ENCODE measurements around the gene VPS13D. TPM values are rescaled to one million over a fixed set of nuclear protein-coding genes. Genes with fewer than 3 reads are reported as not detected.

The VPS13D gene
- total RNA-seq, 1 experiment from 2014 or later, result 20.2 TPM

DNA sequence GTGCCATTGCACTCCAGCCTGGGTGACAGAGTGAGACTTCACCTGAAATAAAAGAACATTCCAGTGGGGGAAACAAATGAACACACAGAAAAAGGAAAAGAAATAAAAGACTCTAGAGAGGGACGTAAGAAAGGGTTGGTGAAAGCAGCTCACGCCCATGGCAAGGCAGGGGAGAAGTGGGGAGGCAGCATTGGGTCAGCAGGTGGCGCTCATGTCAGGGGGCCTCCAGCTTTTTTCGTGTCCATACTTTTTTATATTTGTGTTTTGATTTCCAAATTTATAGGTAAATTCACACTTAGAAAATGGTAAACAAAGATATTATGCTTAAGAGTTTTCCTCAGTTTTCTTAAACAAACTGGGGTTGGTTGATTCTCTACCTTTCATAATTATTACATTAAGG lies 45.5 kb downstream of the VPS13D start:
- peaks cover 6 to 10% of the 10 kb centered on the region in 2 experiments for H3K4me1 Mint-ChIP-seq
- Histone ChIP-seq H3K23ac (ENCODE audit: insufficient read length, low read depth, low read length) (no peak overlapping the region), H3T11ph (ENCODE audit: low read length) (no peak overlapping the region), H4K8ac (replicated peaks; ENCODE audit: insufficient read length, low read depth, low read length) (no peak overlapping the region), H3K27ac (ENCODE audit: insufficient read length, low read depth, low read length) (no peak overlapping the region), H2AFZ (ENCODE audit: low read length) (no peak overlapping the region), H3K79me2 (ENCODE audit: insufficient read depth, low read length) (no peaks in the 10 kb centered on the region), H2BK15ac (ENCODE audit: low read depth, low read length) (no peak overlapping the region), H3K4me2 (ENCODE audit: insufficient read depth, insufficient read length, low read length) (no peak overlapping the region), H2AK5ac (ENCODE audit: insufficient read length, low read length) (no peak overlapping the region), H3K56ac (ENCODE audit: insufficient read length, low read depth, low read length) (no peak overlapping the region), H4K91ac (ENCODE audit: insufficient read length, low read depth, low read length) (no peak overlapping the region), H4K20me1 (ENCODE audit: control insufficient read depth, insufficient read depth, insufficient read length) (no peaks in the 10 kb centered on the region), H3K79me1 (ENCODE audit: insufficient read depth, low read depth, low read length, poor library complexity, severe bottlenecking) (peaks cover 3% of the 10 kb centered on the region), H2BK12ac (ENCODE audit: insufficient read length, low read depth, low read length) (no peak overlapping the region), H3K18ac (ENCODE audit: insufficient read length, low read depth, low read length) (no peak overlapping the region), H3K4me1 (ENCODE audit: insufficient read depth, low read length) (no peaks in the 10 kb centered on the region), H2BK20ac (ENCODE audit: low read depth, low read length, poor library complexity, severe bottlenecking) (no peak overlapping the region), H3K9ac (ENCODE audit: extremely low read depth, insufficient read length, low read length) (no peak overlapping the region), H3K27me3 (ENCODE audit: insufficient read depth, low read length) (no peaks in the 10 kb centered on the region), H3K9me3 (ENCODE audit: control insufficient read depth, low read depth, low read length) (no peaks in the 10 kb centered on the region), H2BK5ac (ENCODE audit: insufficient read length, low read length) (no peak overlapping the region), H3K4ac (ENCODE audit: low read depth, low read length) (no peak overlapping the region), H4K5ac (ENCODE audit: insufficient read length, low read depth, low read length) (no peak overlapping the region), H2BK120ac (ENCODE audit: low read depth, low read length, poor library complexity, severe bottlenecking) (no peak overlapping the region), H3K14ac (ENCODE audit: insufficient read depth, low read length) (no peak overlapping the region), H3K23me2 (ENCODE audit: insufficient read length, low read depth, low read length, poor library complexity, severe bottlenecking) (no peaks in the 10 kb centered on the region)
- DNase-seq, result peak; percentile 56
- H3K27me3 Mint-ChIP-seq (ENCODE audit: low read depth), result no peaks in the 10 kb centered on the region
- H3K36me3 Mint-ChIP-seq (ENCODE audit: insufficient read depth in 1 of 3, low read depth in 3 of 3), result peaks cover 17 to 61% (median 49%) of the 10 kb centered on the region in 3 experiments; a peak in 6 of 7 replicates
- no peak overlapping the region for H3K4me3 Mint-ChIP-seq
- TF ChIP-seq, protein P1, sequence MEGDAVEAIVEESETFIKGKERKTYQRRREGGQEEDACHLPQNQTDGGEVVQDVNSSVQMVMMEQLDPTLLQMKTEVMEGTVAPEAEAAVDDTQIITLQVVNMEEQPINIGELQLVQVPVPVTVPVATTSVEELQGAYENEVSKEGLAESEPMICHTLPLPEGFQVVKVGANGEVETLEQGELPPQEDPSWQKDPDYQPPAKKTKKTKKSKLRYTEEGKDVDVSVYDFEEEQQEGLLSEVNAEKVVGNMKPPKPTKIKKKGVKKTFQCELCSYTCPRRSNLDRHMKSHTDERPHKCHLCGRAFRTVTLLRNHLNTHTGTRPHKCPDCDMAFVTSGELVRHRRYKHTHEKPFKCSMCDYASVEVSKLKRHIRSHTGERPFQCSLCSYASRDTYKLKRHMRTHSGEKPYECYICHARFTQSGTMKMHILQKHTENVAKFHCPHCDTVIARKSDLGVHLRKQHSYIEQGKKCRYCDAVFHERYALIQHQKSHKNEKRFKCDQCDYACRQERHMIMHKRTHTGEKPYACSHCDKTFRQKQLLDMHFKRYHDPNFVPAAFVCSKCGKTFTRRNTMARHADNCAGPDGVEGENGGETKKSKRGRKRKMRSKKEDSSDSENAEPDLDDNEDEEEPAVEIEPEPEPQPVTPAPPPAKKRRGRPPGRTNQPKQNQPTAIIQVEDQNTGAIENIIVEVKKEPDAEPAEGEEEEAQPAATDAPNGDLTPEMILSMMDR (conservative IDR thresholded peaks at IDR 0.05), result peak; percentile 85
- no peaks in the 10 kb centered on the region for H3K9me3 Mint-ChIP-seq
- no peak overlapping the region; a peak in 1 of 7 replicates for H3K27ac Mint-ChIP-seq
- WGBS (ENCODE audit: extremely low coverage, insufficient read length, low lambda C conversion rate), result no CpG with 5 or more reads among the region's 4 CpGs

All from H9 (cell line).